Epithelial cell of esophagus (primary cell): ENCODE results near the gene CFB.
"Not testable (repeated sequence)": the region's sequence is repeated elsewhere in the genome, so short reads cannot be mapped to it uniquely, and the experiment has no call there.

Experiments used
- DNase-seq: peaks from one replicate; pipeline ENCODE4 v3.0.0; 2010; ENCODE audit warnings: low read depth
- H3K4me3 ChIP-seq: 2 replicates; pipeline ENCODE4 v1.5.1; 2011; ENCODE audit warnings: mild to moderate bottlenecking, low read length, control low read depth
- TF ChIP-seq, protein P1 (sequence below): IDR thresholded peaks from 2 replicates; pipeline ENCODE4 v1.5.1; 2011; ENCODE audit warnings: low read depth, mild to moderate bottlenecking, low read length, control low read depth, inconsistent platforms; ENCODE audit not compliant: insufficient read depth; ENCODE audit errors: missing control alignments

Gene CFB

DNA sequence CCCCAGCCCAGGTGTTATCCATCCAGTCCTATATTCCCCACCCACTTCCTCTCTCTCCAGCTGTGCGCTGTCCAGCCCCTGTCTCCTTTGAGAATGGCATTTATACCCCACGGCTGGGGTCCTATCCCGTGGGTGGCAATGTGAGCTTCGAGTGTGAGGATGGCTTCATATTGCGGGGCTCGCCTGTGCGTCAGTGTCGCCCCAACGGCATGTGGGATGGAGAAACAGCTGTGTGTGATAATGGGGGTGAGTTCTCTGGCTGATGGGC, 17.3 kb upstream of the CFB start:
- H3K4me3 ChIP-seq: no peak overlapping the region
- TF ChIP-seq, protein P1, sequence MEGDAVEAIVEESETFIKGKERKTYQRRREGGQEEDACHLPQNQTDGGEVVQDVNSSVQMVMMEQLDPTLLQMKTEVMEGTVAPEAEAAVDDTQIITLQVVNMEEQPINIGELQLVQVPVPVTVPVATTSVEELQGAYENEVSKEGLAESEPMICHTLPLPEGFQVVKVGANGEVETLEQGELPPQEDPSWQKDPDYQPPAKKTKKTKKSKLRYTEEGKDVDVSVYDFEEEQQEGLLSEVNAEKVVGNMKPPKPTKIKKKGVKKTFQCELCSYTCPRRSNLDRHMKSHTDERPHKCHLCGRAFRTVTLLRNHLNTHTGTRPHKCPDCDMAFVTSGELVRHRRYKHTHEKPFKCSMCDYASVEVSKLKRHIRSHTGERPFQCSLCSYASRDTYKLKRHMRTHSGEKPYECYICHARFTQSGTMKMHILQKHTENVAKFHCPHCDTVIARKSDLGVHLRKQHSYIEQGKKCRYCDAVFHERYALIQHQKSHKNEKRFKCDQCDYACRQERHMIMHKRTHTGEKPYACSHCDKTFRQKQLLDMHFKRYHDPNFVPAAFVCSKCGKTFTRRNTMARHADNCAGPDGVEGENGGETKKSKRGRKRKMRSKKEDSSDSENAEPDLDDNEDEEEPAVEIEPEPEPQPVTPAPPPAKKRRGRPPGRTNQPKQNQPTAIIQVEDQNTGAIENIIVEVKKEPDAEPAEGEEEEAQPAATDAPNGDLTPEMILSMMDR: no peak
- DNase-seq: no peak

DNA sequence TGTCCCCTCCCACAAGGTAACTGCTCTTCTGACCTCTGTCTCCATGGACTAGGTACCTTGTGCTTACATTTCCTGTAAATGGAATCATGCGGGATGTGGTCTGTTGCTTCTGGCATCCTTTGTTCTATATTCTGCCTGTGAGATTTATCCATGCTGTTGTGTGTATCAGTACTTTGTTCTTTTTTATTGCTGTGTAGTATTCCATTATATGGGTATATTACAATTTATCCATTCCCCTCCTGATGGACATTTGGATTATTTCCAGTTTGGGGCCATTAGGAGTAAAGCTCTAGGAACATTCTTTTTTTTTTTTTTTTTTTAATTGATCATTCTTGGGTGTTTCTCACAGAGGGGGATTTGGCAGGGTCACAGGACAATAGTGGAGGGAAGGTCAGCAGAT, 14.9 kb upstream of the CFB start:
- no peak for DNase-seq
- TF ChIP-seq, protein P1: no peak
- no peak overlapping the region for H3K4me3 ChIP-seq

GRCh38 chr6:31932137-31932536, 13.8 kb upstream of the CFB start:
- DNase-seq: not testable (repeated sequence)

DNA sequence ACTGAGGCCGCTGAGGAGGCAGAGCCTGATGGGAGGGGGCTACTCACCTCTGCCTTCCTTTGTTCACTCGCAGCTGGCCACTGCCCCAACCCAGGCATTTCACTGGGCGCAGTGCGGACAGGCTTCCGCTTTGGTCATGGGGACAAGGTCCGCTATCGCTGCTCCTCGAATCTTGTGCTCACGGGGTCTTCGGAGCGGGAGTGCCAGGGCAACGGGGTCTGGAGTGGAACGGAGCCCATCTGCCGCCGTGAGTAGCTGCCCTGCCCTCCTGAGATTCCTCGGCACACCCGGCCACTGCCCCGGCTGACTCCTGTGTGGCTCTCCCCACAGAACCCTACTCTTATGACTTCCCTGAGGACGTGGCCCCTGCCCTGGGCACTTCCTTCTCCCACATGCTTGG, 12.4 kb upstream of the CFB start:
- TF ChIP-seq, protein P1: no peak
- DNase-seq: no peak

More at GRCh38 chr6:31932137-31932536, 13.8 kb upstream of the CFB start:
- H3K4me3 ChIP-seq: not testable (repeated sequence)

GRCh38 chr6:31935021-31935420, 10.9 kb upstream of the CFB start:
- TF ChIP-seq, protein P1: no peak
- DNase-seq: no peak
- H3K4me3 ChIP-seq: no peak overlapping the region

More for the DNA sequence above, 12.4 kb upstream of the CFB start:
- no peak overlapping the region for H3K4me3 ChIP-seq

DNA sequence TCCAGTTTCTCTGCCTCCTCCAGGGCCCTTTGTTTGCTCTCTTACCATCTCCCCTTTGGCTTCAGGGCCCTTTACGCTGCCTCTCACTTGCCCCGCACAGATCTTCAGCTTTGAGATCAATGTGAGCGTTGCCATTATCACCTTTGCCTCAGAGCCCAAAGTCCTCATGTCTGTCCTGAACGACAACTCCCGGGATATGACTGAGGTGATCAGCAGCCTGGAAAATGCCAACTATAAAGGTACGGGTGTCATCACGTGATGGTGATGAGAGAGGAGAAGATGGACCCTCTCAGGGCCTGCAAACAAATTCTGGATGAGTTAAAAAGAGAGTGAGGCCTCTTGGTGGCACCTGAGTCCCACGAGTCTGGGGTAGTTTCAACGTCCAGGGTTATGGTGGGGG, 10.1 kb upstream of the CFB start:
- DNase-seq: no peak
- H3K4me3 ChIP-seq: no peak overlapping the region
- TF ChIP-seq, protein P1: no peak

GRCh38 chr6:31940256-31940664, 5.6 kb upstream of the CFB start:
- TF ChIP-seq, protein P1: no peak
- DNase-seq: no peak
- H3K4me3 ChIP-seq: no peak overlapping the region

DNA sequence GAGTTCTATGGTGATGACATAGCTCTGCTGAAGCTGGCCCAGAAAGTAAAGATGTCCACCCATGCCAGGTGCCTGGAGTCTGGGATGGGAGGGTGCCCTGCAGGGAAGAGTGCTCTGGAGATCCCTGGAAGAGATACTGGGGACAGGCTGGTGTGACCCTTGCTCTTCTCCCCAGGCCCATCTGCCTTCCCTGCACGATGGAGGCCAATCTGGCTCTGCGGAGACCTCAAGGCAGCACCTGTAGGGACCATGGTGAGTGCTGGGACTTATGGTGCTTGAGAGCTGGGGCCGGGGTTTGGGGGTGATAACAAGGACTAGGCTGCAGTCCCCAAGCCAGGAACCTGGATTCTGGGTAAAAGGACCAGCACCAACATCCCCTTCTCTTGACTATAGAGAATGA, 2.2 kb upstream of the CFB start:
- no peak overlapping the region for H3K4me3 ChIP-seq
- TF ChIP-seq, protein P1: no peak
- DNase-seq: no peak
